ENCODE data around the gene SLC25A39.
A peak's percentile ranks its signal among the peaks of the same experiment; 100 is the strongest.
"Not testable (repeated sequence)": the region's sequence is repeated elsewhere in the genome, so short reads cannot be mapped to it uniquely, and the experiment has no call there.

Gene SLC25A39

GRCh38 chr17:44324571-44325275 is at the start of gene SLC25A39:
Gene SLC25A39, minus strand, starts transcription at chr17:44324823. Its CDS starts 1,261 bp downstream, at chr17:44323562.
- H3K4me3 ChIP-seq (ENCODE audit: low read length): peak within 1 kb of the TSS; percentile 77
- peak; percentile 94 for DNase-seq (ENCODE audit: low read depth)
- no peak for TF ChIP-seq CTCF (conservative IDR thresholded peaks at IDR 0.05; ENCODE audit: low read length)

GRCh38 chr17:44372036-44372435 is 47.4 kb upstream of the SLC25A39 start:
- no peak overlapping the region for H3K4me3 ChIP-seq (ENCODE audit: low read length)
- no peak for TF ChIP-seq CTCF (conservative IDR thresholded peaks at IDR 0.05; ENCODE audit: low read length)
- no peak for DNase-seq (ENCODE audit: low read depth)

- H3K4me3 ChIP-seq (ENCODE audit: low read length); DNase-seq (ENCODE audit: low read depth): not testable (repeated sequence)
Observed at GRCh38 chr17:44369414-44370023, 44.9 kb upstream of the SLC25A39 start.

- not testable (repeated sequence) for DNase-seq (ENCODE audit: low read depth); H3K4me3 ChIP-seq (ENCODE audit: low read length)
Observed at GRCh38 chr17:44368391-44369243, 44.0 kb upstream of the SLC25A39 start.

- no peak for DNase-seq (ENCODE audit: low read depth)
- no peak for TF ChIP-seq CTCF (conservative IDR thresholded peaks at IDR 0.05; ENCODE audit: low read length)
- no peak overlapping the region for H3K4me3 ChIP-seq (ENCODE audit: low read length)
Observed at GRCh38 chr17:44367231-44367979, 42.8 kb upstream of the SLC25A39 start.

- DNase-seq (ENCODE audit: low read depth); H3K4me3 ChIP-seq (ENCODE audit: low read length): not testable (repeated sequence)
Observed at GRCh38 chr17:44365051-44365450, 40.4 kb upstream of the SLC25A39 start.

GRCh38 chr17:44363613-44364159 is 39.1 kb upstream of the SLC25A39 start, which contains the start of gene FAM171A2:
Gene FAM171A2, minus strand, starts transcription at chr17:44363853. Its CDS starts 139 bp downstream, at chr17:44363714.
- TF ChIP-seq CTCF (conservative IDR thresholded peaks at IDR 0.05; ENCODE audit: low read length): peak; percentile 38
- H3K4me3 ChIP-seq (ENCODE audit: low read length): peak within 1 kb of the TSS; percentile 66
- DNase-seq (ENCODE audit: low read depth): peak; percentile 47
